ENCODE results near the gene DMAP1.

The DMAP1 gene

DNA sequence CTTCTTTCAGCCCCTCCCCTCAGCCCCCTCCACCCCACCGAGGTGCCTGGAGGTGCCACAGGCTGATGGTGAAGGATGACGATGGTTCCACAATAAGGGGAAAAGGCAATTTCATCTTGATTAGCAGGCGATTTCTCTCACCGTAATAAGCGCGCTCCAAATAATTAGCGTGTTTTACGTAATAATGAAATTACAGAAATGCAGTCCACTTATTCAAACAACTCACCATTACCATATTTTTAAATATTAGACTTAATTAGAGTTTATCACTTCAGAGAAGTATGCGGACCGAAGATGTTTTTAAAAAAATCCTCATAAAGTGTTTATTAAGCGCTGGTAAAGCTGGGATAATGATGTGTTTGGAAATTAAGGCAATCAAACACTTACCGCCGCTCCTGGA, 14.9 kb downstream of the DMAP1 start:
- DNase-seq (ENCODE audit: low read depth in 4 of 4, low spot score in 1 of 4) = no peak

DNA sequence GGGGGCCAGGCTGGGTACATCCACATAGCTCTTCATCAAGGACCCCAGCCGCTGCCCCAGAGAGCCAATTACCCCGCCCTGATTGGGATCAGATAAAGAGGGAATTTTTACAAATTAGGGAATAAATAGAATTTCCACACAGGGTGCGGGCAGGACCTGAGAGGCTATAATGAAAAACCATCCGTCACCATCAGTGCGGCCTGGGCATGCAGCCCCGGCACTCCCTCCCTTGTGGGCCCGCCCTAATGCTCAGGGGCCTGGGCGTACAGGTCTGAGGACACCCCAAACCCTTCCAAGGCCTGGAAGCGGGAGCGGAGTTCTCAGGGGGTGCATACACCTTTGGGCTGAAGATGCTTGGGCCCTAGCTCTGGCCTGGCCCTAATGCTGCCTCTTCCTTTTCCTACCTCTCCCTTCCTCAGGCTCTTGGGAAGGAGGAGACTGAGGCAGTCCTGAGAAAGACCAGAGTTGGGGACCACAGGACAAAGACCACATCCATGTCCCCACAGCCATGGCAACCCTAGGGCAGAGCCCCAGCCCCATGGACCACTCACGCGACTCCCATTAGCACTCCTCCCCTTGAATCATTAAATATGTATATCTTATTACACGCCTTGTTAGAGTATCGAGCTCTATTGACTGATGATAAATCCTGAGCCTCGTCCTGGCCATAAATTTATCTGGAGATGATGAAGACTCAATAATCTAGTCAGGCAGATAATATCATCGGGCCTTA, 16.3 kb downstream of the DMAP1 start:
- no peak for DNase-seq (ENCODE audit: low read depth in 4 of 4, low spot score in 1 of 4)

DNA sequence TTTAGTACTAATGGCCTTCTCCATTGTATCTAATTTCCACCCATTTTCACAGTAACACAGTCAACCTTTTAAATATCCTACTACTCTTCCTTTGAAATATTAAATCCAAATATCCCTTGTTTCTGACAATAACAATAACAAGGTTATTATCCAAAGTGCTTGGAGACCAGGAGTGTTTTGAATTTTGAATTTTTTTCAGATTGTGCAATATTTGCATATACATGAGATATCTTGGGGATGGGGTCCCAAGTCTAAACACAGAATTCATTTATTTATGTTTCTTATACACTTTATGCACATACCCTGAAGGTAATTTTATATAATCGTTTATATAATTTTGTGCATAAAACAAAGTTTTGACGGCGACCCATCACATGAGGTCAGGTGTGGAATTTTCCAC, 17.5 kb downstream of the DMAP1 start:
- no peak for DNase-seq (ENCODE audit: low read depth in 4 of 4, low spot score in 1 of 4)

DNA sequence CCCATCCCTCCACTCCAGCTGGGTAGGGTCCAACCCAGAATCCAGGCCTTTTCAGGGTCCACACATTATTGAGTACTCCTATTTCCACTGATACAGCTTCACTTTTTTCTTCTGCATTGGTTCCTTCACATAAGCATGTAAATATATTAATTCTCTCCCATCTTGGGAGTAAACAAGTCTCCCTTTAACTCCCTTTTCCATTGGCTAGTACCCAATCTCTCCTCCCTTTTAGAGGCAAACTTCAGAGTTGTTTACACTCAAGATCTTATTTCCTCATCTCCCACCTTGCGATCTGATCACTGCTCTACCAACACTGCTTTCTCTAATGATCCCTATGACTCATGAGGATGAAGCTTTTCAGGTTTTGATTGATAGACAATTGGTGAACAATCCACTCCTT, 20.3 kb downstream of the DMAP1 start:
- DNase-seq (ENCODE audit: low read depth in 4 of 4, low spot score in 1 of 4) = no peak

DNA sequence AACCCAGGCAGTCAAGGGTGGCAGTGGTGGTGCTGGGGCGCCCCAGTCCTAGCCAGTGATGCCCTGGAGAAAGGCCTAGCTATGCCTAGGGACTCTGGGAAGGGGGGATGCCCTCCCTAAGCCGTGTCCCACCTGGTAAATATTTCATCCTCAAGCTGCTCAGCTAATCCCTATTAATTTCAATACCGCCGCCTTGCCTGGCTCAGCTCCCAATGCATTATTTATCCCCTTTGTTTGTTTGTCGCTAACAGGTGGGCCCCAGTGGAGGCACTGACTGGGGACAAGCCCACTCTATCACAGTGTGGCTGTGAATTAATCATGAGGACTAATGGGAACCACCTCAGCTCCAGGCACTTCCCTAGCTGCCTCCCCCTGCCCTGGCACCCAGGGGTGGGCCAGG, 22.5 kb downstream of the DMAP1 start:
- no peak for DNase-seq (ENCODE audit: low read depth in 4 of 4, low spot score in 1 of 4)

DNA sequence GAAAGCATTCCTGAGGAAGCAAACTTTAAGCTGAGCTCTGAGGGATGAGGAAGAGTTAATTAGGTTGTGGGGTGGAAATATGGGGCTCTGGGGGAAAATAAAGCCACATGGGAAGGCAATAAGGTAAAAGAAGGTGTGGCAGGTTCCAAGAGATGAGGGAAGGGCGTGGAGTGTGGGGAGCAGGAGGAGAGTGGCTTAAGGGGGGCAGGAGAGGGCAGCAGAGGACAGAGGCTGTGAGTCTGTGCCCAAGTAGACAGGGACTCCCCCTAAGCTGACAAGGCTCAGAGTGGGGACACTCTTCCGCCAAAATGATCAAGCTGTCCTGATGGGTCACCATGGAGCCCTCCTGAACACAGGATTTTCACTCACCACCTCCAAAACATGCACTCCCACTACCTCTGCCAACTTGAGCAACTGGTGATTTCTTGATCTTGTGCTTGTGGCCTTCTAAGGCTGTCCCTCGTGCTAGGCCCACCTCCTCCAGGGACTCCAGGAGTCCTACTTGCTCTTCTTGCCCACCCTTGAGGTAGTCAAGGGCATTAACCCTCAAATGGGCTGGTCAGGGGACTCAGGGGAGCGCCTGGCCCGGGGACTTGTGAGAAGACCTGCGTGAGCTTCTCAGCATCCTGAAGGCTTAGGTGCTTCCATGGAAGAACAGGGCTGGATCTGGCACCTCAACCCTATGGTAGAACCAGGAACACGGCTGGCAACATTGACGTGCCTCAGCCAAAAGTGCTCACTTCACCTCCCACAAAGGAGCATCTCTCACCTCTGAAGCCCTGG, 23.4 kb downstream of the DMAP1 start:
- no peak for DNase-seq (ENCODE audit: low read depth in 4 of 4, low spot score in 1 of 4)

DNA sequence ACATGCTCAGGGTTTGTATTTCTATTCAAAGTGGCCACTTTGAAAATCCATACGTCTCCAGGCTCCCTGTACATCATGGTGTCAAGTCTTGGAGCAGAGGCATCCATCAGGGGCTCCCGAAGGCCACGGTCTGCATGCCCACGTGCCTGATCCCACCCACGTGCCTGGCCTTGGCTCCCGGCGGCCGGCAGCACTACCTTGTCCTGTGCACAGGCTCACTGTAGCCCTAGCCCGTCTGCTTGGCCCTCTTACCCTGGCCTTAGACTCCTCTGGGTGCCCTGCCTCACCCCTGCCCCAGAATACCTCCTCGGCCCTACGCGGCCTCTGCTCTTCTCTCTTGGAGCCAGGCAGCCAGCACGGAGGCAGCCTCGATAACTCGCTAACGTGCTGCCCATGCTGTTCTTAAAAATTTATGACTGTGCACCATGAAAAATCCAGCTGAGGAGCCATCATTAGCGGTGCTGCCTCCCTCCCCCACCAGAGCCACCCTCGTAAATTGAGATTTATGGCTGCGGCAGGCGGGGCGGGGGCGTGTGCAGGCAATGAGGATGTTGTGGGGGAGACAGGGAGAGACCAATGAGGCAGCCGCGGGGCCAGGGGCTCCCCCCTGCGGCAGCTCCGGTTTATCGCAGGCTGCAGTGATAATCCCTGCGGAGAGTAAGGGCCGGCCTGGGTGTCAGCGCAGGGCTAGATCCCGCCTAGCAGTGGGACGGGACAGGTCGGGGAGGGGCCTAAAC, 24.6 kb downstream of the DMAP1 start:
- peak in 2 of 4 experiments; percentile 17 to 20 for DNase-seq (ENCODE audit: low read depth in 4 of 4, low spot score in 1 of 4)

DNA sequence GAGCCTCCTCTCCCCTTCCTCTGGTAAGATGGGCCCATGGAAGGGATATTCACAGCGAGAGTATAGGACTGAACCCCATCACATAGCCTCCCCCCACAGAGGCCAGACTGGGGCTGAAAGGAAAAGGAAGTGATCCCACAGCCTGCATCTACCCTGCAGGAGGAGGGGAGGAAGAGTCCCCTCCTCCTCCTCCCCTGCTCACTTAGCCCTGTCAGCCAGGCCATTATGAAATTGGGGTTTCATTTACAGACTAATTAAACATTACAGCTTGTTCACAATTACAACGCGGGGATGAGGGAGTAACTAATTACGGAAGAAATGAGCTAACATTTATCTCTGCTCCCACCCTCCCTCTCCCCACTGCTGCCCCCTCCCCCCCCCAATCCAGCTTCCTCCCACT, 25.4 kb downstream of the DMAP1 start:
- DNase-seq (ENCODE audit: low read depth in 4 of 4, low spot score in 1 of 4) = no peak

DNA sequence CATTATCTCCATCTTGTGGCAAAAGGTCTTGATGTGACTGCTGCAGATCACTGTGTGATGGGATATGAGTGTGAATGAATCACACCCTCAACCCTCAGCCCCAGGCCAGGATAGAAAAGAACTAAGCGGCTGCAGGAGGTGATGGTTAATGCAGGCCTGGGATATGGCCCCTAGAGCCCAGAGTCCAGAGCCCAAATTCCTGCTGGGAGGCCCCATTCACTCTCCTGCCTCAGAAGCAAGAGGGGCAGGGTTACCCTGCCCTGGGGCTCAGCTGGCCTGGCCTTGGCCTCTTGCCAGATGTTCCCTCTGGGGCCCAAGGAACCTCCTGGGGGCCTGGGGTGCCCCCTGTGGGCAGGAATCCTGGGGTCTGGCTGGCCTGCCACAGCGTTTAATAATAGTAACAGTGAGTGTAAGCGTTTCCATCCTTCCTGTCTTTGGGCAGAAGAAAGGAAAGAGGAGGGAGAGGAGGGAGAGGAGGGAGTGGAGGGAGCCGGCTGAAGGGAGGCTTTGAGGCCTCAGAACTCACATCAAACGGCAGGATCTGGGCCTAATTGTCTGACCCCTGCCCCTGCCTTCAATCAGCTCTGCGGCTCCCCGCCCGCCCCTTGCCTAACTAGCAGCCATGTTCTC, 26.2 kb downstream of the DMAP1 start:
- DNase-seq (ENCODE audit: low read depth in 4 of 4, low spot score in 1 of 4) = no peak

DNA sequence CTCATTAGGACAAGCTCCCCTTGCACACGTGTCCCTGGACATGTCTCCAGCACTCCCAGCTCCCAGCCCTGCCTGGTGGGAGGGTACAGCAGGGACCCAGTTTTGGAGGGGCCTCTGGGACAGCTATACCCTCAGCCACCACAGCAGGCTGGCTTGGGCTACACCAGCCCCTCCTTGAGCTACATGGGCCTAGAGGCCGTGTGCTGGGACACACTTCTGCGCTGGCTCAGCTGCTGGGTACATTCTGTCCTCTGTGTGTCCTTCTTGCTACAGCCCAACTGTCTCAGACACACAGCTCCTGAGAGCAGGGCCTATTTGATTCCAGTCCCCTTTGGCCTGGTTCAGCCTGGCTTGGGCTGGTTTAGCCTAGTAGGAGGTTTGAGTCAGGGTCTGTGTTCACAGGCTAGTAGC, 26.7 kb downstream of the DMAP1 start:
- no peak for DNase-seq (ENCODE audit: low read depth in 4 of 4, low spot score in 1 of 4)

DNA sequence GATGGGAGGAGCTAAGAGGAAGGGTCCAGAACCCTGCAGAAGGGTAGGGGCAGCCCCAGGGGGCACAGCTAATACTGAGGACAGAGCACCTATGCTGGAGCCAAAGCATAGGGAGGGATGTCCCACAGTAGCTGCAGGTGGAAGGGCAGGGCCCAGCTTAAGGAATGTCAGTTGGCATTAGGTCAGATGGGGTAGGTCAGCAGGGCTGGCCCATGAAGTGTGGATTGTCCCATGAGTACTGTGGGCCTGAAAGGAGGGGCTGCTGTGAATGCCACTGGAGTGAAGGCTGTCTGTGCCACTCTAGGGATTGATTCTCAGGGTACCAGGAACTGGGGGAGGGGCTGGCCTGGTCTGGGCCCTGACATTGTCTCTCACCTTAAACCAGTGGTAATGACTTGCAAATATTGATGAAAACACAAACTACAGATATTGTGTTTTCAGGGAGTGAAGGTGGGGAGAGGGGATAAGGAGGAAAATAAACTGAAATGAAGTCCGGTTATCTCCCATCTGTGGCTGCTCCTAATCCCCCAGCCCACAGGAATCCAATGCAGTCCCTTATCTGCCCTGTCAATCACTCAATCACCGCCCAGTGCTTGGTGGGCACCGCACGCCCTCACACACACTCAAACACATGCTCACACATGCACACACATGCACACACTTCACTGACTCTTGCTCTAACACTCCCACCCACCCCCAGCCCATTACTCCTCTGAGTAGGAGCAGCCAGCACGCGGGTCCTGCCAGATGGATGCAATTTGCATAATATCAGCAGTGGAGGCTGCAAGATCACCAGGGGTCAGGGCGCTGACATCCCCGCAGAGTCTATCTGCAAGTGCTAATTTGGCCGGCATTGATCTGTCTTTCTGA, 27.8 kb downstream of the DMAP1 start:
- no peak for DNase-seq (ENCODE audit: low read depth in 4 of 4, low spot score in 1 of 4)

DNA sequence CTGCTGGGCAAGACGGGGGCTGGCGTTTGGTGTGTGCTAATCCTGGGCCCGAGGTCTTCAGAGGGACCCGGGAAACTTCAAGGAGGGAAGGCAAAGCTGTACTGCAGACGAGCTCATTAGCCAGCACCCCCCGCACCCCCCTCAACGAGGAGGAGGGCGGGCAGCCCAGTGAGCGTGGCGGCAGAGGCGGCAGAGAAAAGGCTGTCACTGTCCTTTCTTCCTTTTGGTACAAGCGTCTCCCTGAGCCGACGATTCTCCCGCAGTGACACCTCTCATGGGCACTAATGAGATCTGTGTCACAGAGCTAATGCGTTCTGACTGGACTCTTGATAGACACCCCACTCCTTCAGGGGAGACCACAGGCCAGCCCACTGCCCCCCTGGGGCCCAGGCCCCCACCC, 29.5 kb downstream of the DMAP1 start:
- no peak for DNase-seq (ENCODE audit: low read depth in 4 of 4, low spot score in 1 of 4)

DNA sequence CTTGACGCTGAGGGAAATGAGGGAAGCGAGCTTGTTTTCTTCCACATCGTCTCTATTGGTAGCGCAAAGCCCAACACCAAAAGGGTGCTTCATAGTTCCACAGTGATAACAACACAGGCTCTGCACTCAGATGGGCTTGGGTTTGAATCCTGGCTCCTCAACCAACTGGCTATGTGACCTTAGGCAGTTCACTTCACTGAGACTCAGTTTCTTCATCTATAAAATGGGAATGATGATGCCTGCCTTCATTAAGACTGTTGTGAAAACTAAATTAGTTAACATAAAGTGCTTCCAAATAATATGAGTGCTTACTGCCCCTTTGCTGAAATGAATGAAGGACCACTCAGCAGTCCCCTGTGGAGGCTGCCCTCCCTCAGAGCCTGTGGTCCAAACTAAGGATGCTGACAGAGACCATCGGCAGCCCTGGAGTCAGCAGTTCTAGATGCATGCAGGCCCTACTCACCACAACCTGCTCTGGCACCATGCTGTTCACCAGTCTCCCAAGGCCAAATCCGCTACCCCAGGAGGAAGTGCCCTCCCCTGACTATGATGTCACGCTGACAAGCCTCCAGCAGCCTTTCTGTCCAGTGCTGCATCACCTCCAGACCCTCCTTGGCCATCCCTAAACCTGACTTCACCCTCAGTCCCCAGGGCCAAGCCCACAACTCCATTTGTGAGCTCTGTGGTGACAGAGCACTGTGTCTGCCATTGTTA, 30.7 kb downstream of the DMAP1 start:
- no peak for DNase-seq (ENCODE audit: low read depth in 4 of 4, low spot score in 1 of 4)

DNA sequence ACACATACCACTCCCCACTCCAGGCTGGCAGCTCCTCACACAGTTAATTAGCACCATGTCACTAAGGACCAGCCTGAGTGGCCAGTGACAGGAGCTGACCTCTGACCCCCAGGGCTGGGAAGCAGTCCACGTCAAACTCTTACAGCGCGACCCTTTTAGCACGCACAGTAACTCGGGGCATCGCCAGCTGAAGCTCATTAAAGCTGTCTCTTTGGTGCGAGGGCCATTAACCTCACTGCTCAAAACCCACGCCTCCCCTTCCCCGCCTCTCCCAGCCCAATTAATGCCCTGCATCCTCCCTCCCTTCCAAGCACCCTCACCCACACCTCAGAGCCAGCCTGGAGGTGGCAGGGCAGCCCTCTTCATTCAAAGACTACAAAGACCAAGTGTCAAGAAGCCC, 31.7 kb downstream of the DMAP1 start:
- no peak for DNase-seq (ENCODE audit: low read depth in 4 of 4, low spot score in 1 of 4)

DNA sequence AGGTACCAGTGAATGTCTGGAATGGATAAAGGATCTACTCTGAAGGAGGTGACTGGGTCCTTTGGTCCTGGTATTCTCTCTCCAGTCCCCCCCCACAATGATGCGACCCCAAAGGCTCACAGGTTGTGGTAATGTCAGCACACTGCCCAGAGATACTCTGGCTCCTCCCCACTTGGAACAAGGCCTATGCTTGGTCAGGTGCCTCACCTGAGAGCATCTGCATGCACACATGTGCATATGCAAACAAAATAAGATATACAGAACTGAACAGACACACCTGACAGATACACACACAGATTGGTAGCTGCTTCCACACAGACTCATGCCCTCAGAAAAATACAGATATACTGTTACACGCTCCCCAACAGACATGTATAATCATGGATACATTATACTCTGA, 33.5 kb downstream of the DMAP1 start:
- DNase-seq (ENCODE audit: low read depth in 4 of 4, low spot score in 1 of 4) = no peak

DNA sequence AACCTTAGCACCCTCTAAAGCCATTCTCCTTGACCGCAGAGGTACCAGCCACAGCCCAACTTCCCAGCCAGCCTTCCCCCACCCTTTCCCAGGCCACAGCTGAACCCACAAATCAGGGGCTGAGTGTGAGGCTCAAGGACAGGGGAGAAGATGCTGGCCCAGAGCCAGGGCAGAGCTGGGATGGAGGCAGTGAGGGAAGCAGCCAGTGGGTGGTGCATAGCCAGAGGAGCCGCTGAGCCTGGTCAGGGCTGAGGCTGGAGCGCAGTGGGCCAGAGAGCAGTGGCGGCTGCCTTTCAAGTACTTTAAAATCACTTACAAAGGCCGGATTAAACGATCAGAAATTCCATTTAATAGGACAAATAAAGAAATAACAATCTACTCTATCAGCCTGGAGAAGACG, 36.3 kb downstream of the DMAP1 start:
- DNase-seq (ENCODE audit: low read depth in 4 of 4, low spot score in 1 of 4) = no peak

DNA sequence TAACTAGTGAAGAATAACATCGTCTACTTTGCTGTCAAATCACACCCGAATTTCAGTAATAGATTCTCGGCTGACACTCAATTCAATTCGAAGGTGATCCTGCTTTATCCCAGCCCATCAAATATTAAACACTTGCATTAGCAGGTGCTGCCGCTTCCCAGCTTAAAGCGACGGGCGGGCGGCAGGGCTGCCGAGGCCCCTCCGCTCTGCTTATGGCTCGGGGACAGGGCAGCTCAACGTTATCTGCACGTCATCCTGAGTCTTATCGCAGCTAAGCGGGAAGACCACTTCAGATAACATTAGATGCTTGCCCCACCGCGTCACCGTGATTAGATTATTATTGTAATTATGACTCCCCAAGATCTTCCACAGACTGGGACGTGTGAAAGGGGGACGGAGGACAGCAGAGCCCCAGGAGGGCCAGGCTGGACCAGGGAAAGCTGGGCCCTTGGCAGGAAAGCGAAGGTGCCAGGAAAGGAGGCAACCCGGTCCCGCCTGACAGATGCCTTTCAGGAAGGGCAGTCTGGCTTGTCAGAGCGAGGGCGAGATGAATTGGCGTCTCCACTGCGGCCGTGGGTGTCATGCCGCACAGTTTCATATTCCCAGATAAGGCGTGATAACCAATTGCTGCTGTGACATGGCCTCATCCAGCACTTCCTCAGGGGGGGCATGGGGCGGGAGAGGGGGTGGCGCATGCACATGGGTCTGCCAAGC, 37.0 kb downstream of the DMAP1 start:
- no peak for DNase-seq (ENCODE audit: low read depth in 4 of 4, low spot score in 1 of 4)

DNA sequence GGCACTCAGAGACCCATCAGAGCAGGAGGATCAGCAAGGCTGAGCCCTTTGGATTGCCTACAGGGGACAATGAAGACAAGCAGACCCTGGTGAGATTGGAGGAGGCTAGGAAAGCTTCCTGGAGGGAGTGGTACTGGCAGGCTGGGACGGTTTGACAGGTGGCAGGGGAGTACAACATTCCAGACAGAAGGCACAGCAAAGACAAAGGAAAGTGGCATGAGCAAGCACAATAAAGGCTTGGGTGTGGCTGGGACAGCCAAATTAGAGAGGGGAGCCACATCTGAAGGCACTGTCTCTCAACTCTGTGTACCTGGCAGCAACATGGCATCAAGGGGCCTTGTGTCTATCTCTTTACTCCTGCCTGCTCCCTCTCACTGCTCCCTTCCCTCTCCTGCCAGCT, 38.2 kb downstream of the DMAP1 start:
- no peak for DNase-seq (ENCODE audit: low read depth in 4 of 4, low spot score in 1 of 4)

DNA sequence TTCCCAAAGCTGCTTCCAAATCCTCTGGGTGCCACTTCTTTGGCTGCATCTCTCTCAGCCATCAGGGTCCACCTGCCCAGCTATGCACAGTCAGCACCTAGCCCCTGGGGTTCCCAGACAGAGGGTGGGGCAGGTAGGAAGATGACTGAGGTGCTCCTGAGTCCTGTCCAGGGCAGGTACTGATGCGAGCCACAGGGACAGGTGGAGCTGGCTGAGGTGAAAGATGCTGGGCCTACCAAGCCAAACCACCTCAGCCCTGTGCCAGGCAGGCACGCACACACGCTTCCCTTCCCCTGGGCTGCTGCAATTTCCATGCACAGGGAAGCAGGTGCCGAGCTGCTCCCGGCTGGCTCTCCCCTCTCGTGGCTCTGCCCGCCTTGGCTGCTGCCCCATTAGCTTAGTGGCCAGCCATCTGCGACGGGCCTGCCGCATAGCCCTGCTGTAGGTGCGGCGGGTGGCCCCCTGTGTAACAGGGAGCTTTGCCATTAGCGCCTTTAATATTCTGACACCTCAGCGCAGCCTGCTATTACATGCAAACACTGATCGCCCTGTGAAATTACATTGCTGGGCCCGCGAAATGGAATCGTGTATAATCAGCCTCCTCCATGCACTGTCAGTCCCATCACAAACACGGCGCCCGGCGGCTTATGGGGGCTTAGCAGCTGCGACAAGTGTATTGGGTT, 38.9 kb downstream of the DMAP1 start:
- DNase-seq (ENCODE audit: low read depth in 4 of 4, low spot score in 1 of 4) = no peak

All from stimulated activated CD4-positive, alpha-beta T cell treated with anti-CD3 and anti-CD28 coated beads, Interleukin-1b, Interleukin-23, amount 100 ng/mL, for 24 hours (primary cell).